Astrocyte (in vitro differentiated cells and primary cell): ENCODE data around the gene FLT3.
"Not testable (repeated sequence)": the region's sequence is repeated elsewhere in the genome, so short reads cannot be mapped to it uniquely, and the experiment has no call there.

Experiments used
- CTCF ChIP-seq: IDR thresholded peaks from 2 replicates; pipeline ENCODE4 v1.5.1; 2011; ENCODE audit warnings: low read depth, mild to moderate bottlenecking, inconsistent platforms, low read length, moderate library complexity; ENCODE audit not compliant: insufficient read depth
- EZH2 ChIP-seq: IDR thresholded peaks from 2 replicates; pipeline ENCODE4 v1.6.1; 2012; ENCODE audit warnings: mild to moderate bottlenecking, low read length, inconsistent platforms; ENCODE audit not compliant: insufficient read depth

- not testable (repeated sequence) for TF ChIP-seq CTCF, EZH2
Measured at GRCh38 chr13:28005016-28005415, 95.4 kb downstream of the FLT3 start.
